Measurements from ENCODE around the gene UGDH.

DNA sequence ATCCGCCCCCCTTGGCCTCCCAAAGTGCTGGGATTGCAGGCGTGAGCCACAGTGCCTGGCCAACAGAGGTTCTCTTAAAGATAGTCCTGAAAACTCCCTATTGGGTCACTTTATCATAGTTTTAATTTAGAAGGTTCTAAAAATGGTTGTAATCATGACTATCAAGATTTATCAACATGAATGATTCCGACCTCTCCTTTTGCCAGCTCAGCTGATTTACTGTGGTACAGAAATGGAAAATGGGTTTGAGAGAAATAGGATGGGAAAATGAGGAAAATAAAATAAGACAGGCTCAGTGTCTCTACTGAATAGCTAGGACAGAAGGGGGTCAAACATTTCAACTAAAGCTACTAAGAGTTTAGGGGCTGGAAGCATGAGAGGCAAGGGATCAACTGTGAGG is 28.2 kb upstream of the UGDH start:
- TF ChIP-seq, protein P1, sequence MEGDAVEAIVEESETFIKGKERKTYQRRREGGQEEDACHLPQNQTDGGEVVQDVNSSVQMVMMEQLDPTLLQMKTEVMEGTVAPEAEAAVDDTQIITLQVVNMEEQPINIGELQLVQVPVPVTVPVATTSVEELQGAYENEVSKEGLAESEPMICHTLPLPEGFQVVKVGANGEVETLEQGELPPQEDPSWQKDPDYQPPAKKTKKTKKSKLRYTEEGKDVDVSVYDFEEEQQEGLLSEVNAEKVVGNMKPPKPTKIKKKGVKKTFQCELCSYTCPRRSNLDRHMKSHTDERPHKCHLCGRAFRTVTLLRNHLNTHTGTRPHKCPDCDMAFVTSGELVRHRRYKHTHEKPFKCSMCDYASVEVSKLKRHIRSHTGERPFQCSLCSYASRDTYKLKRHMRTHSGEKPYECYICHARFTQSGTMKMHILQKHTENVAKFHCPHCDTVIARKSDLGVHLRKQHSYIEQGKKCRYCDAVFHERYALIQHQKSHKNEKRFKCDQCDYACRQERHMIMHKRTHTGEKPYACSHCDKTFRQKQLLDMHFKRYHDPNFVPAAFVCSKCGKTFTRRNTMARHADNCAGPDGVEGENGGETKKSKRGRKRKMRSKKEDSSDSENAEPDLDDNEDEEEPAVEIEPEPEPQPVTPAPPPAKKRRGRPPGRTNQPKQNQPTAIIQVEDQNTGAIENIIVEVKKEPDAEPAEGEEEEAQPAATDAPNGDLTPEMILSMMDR (IDR thresholded peaks at IDR 0.05 in 2 of 3, conservative IDR thresholded peaks at IDR 0.05 in 1 of 3; ENCODE audit: insufficient read depth in 2 of 3, low read depth in 1 of 3, low read length in 3 of 3) = no peak
- TF ChIP-seq HCFC1 (IDR thresholded peaks at IDR 0.05; ENCODE audit: low read depth, low read length) (no peak), POLR2AphosphoS5 (IDR thresholded peaks at IDR 0.05; ENCODE audit: control insufficient read depth, insufficient read depth, low read depth, low read length) (no peak), FOXJ2 (tag; IDR thresholded peaks at IDR 0.05) (no peak), GATA2 (CRISPR knock-in tag; IDR thresholded peaks at IDR 0.05) (no peak), CREB1 (IDR thresholded peaks at IDR 0.05) (no peak), CREB1 (CRISPR knock-in tag; IDR thresholded peaks at IDR 0.05) (no peak)
- TF ChIP-seq, protein P2, sequence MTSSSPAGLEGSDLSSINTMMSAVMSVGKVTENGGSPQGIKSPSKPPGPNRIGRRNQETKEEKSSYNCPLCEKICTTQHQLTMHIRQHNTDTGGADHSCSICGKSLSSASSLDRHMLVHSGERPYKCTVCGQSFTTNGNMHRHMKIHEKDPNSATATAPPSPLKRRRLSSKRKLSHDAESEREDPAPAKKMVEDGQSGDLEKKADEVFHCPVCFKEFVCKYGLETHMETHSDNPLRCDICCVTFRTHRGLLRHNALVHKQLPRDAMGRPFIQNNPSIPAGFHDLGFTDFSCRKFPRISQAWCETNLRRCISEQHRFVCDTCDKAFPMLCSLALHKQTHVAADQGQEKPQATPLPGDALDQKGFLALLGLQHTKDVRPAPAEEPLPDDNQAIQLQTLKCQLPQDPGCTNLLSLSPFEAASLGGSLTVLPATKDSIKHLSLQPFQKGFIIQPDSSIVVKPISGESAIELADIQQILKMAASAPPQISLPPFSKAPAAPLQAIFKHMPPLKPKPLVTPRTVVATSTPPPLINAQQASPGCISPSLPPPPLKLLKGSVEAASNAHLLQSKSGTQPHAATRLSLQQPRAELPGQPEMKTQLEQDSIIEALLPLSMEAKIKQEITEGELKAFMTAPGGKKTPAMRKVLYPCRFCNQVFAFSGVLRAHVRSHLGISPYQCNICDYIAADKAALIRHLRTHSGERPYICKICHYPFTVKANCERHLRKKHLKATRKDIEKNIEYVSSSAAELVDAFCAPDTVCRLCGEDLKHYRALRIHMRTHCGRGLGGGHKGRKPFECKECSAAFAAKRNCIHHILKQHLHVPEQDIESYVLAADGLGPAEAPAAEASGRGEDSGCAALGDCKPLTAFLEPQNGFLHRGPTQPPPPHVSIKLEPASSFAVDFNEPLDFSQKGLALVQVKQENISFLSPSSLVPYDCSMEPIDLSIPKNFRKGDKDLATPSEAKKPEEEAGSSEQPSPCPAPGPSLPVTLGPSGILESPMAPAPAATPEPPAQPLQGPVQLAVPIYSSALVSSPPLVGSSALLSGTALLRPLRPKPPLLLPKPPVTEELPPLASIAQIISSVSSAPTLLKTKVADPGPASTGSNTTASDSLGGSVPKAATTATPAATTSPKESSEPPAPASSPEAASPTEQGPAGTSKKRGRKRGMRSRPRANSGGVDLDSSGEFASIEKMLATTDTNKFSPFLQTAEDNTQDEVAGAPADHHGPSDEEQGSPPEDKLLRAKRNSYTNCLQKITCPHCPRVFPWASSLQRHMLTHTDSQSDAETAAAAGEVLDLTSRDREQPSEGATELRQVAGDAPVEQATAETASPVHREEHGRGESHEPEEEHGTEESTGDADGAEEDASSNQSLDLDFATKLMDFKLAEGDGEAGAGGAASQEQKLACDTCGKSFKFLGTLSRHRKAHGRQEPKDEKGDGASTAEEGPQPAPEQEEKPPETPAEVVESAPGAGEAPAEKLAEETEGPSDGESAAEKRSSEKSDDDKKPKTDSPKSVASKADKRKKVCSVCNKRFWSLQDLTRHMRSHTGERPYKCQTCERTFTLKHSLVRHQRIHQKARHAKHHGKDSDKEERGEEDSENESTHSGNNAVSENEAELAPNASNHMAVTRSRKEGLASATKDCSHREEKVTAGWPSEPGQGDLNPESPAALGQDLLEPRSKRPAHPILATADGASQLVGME (CRISPR knock-in tag; IDR thresholded peaks at IDR 0.05) = no peak
